A549 (cell line): ENCODE measurements around the gene BEND6. TPM values are rescaled to one million over a fixed set of nuclear protein-coding genes. Genes with fewer than 3 reads are reported as not detected.

Experiments
- ATAC-seq, 2 experiments: fragments of 200-7000 bp in 1 of 2; fragments of >200 bp in 1 of 2; cut with Nextera tagmentation in 1 of 2; cut with Tn5 transposase in 1 of 2; 3 replicates each; pipeline versions ENCODE4 v1.8.0 to v1.9.1; 2018 to 2020; ENCODE audit warnings: mild to moderate bottlenecking in 1 of 2, moderate library complexity in 1 of 2
- CTCF ChIA-PET: fragments of 300-600 bp; sonication (Branson Sonifier 250); formaldehyde crosslinking; extraction: SDS; loops from one replicate; lab custom pipeline; 2021; ENCODE audit warnings: antibody characterized with exemption, inconsistent platforms; lab: Yijun Ruan, JAX
- POLR2A ChIA-PET: fragments of 350-600 bp; formaldehyde crosslinking; extraction: SDS; loops from one replicate; lab custom pipeline; 2021; ENCODE audit warnings: antibody characterized with exemption, inconsistent platforms; lab: Yijun Ruan, JAX
- DNase-seq, 2 experiments: peaks; one replicate each; pipeline versions ENCODE4 v3.0.0 to v3.0.0-alpha.2; 2011 to 2016; ENCODE audit warnings: low read depth in 1 of 2, low spot score in 1 of 2
- FAIRE-seq: peaks from 2 replicates; lab custom pipeline; 2011; peaks lifted over from hg19 to GRCh38; lab: Jason Lieb, UNC
- H3K27ac ChIP-seq, 2 experiments: fragments of >200 bp; sonication (Bioruptor Twin); formaldehyde crosslinking; 3 replicates each; pipeline ENCODE4 v1.5.1; 2016 to 2017
- H3K4me1 ChIP-seq: fragments of >200 bp; sonication (Bioruptor Twin); formaldehyde crosslinking; 3 replicates; pipeline ENCODE4 v1.6.1; 2016
- H3K4me2 ChIP-seq: fragments of >200 bp; sonication (Bioruptor Twin); formaldehyde crosslinking; 3 replicates; pipeline ENCODE4 v1.6.1; 2016
- H3K4me3 ChIP-seq: fragments of >200 bp; sonication (Bioruptor Twin); formaldehyde crosslinking; 3 replicates; pipeline ENCODE4 v1.5.1; 2016
- H3K9me3 ChIP-seq: fragments of >200 bp; sonication (Bioruptor Twin); formaldehyde crosslinking; 3 replicates; pipeline ENCODE4 v1.6.1; 2016
- BHLHE40 ChIP-seq: IDR thresholded peaks from 2 replicates; pipeline ENCODE4 v1.6.1; 2012; ENCODE audit warnings: low read depth, low read length, inconsistent platforms
- CBX8 ChIP-seq: fragments of 200-600 bp; sonication (generic); IDR thresholded peaks from 2 replicates; pipeline ENCODE4 v1.6.1; 2016
- CHD2 ChIP-seq: fragments of 150-350 bp; IDR thresholded peaks from 2 replicates; pipeline ENCODE4 v1.6.1; 2014; ENCODE audit warnings: low read length; ENCODE audit not compliant: partially characterized antibody
- CHD4 ChIP-seq: fragments of 200-600 bp; sonication (generic); IDR thresholded peaks from 2 replicates; pipeline ENCODE4 v1.6.1; 2016; ENCODE audit warnings: antibody characterized with exemption, mild to moderate bottlenecking, borderline replicate concordance
- E2F6 ChIP-seq: IDR thresholded peaks from 2 replicates; pipeline ENCODE4 v1.6.1; 2012; ENCODE audit warnings: low read depth, borderline replicate concordance
- EHMT2 ChIP-seq: fragments of 200-600 bp; sonication (generic); IDR thresholded peaks from 2 replicates; pipeline ENCODE4 v1.6.1; 2016; ENCODE audit warnings: antibody characterized with exemption, low read depth, mild to moderate bottlenecking, moderate library complexity
- EP300 ChIP-seq, 2 experiments: fragments of >200 bp; sonication (Bioruptor Twin); formaldehyde crosslinking; IDR thresholded peaks; 2 replicates in 1 of 2; 3 replicates in 1 of 2; pipeline ENCODE4 v1.6.1; 2016 to 2017
- ESRRA ChIP-seq: fragments of 150-350 bp; IDR thresholded peaks from 2 replicates; pipeline ENCODE4 v1.6.1; 2014; ENCODE audit warnings: mild to moderate bottlenecking, low read length, borderline replicate concordance
- FOSB ChIP-seq: fragments of 250-450 bp; sonication (Bioruptor Pico); IDR thresholded peaks from 2 replicates; pipeline ENCODE4 v1.5.0; 2020; ENCODE audit warnings: mild to moderate bottlenecking, moderate library complexity
- FOXS1 ChIP-seq: fragments of 250-450 bp; sonication (Bioruptor Pico); IDR thresholded peaks from 2 replicates; pipeline ENCODE4 v1.5.0; 2020; ENCODE audit warnings: mild to moderate bottlenecking, moderate library complexity
- HEYL ChIP-seq: fragments of 250-450 bp; sonication (Bioruptor Pico); IDR thresholded peaks from 2 replicates; pipeline ENCODE4 v1.8.0; 2021; ENCODE audit warnings: mild to moderate bottlenecking, moderate library complexity
- HMGXB4 ChIP-seq: fragments of 250-450 bp; sonication (Bioruptor Pico); IDR thresholded peaks from 2 replicates; pipeline ENCODE4 v1.5.0; 2021; ENCODE audit warnings: mild to moderate bottlenecking, moderate library complexity, borderline replicate concordance
- HOXA7 ChIP-seq: fragments of 250-450 bp; sonication (Bioruptor Pico); IDR thresholded peaks from 2 replicates; pipeline ENCODE4 v1.5.0; 2020; ENCODE audit warnings: mild to moderate bottlenecking, moderate library complexity
- HOXB13 ChIP-seq: fragments of 250-450 bp; sonication (Bioruptor Pico); IDR thresholded peaks from 2 replicates; pipeline ENCODE4 v1.5.0; 2020; ENCODE audit warnings: low read depth, mild to moderate bottlenecking, moderate library complexity
- JUN ChIP-seq, 2 experiments: fragments of >200 bp; sonication (Bioruptor Twin); formaldehyde crosslinking; IDR thresholded peaks; 2 replicates in 1 of 2; 3 replicates in 1 of 2; pipeline ENCODE4 v1.6.1; 2016 to 2017
- KDM5A ChIP-seq: fragments of 200-600 bp; sonication (generic); IDR thresholded peaks from 2 replicates; pipeline ENCODE4 v1.6.1; 2016; ENCODE audit warnings: antibody characterized with exemption, mild to moderate bottlenecking
- MAFK ChIP-seq: fragments of 450-650 bp; IDR thresholded peaks from 2 replicates; pipeline ENCODE4 v1.6.1; 2014; ENCODE audit not compliant: partially characterized antibody
- MAX ChIP-seq: IDR thresholded peaks from 2 replicates; pipeline ENCODE4 v1.6.1; 2012
- MAZ ChIP-seq: fragments of 150-350 bp; IDR thresholded peaks from 2 replicates; pipeline ENCODE4 v1.6.1; 2014; ENCODE audit warnings: antibody characterized with exemption, low read depth, low read length, borderline replicate concordance
- PBX3 ChIP-seq: IDR thresholded peaks from 2 replicates; pipeline ENCODE4 v1.6.1; 2012
- PHF8 ChIP-seq: fragments of 200-600 bp; sonication (generic); IDR thresholded peaks from 2 replicates; pipeline ENCODE4 v1.6.1; 2016; ENCODE audit warnings: low read depth, mild to moderate bottlenecking, antibody characterized with exemption, moderate library complexity, borderline replicate concordance
- RAD21 ChIP-seq, 2 experiments: fragments of >200 bp in 1 of 2; sonication (Bioruptor Twin) in 1 of 2; formaldehyde crosslinking in 1 of 2; IDR thresholded peaks in 1 of 2; conservative IDR thresholded peaks in 1 of 2; 2 replicates in 1 of 2; 3 replicates in 1 of 2; pipeline ENCODE4 v1.6.1; 2012 to 2018; ENCODE audit warnings: inconsistent platforms in 1 of 2
- RFX5 ChIP-seq: fragments of 450-650 bp; IDR thresholded peaks from 2 replicates; pipeline ENCODE4 v1.7.1; 2014; ENCODE audit warnings: antibody characterized with exemption, mild to moderate bottlenecking, moderate library complexity
- SREBF2 ChIP-seq: fragments of 450-650 bp; IDR thresholded peaks from 2 replicates; pipeline ENCODE4 v1.6.1; 2014; ENCODE audit warnings: mild to moderate bottlenecking, moderate library complexity
- TFCP2L1 ChIP-seq: fragments of 250-450 bp; sonication (Bioruptor Pico); IDR thresholded peaks from 2 replicates; pipeline ENCODE4 v1.5.0; 2021; ENCODE audit warnings: mild to moderate bottlenecking
- ZC3H11A ChIP-seq: fragments of 450-650 bp; IDR thresholded peaks from 2 replicates; pipeline ENCODE4 v1.6.1; 2014; ENCODE audit warnings: antibody characterized with exemption, mild to moderate bottlenecking
- ZNF302 ChIP-seq: fragments of 250-450 bp; sonication (Bioruptor Pico); IDR thresholded peaks from 2 replicates; pipeline ENCODE4 v1.9.0; 2021; ENCODE audit warnings: inconsistent platforms, mild to moderate bottlenecking, moderate library complexity
- ZSCAN20 ChIP-seq: fragments of 250-450 bp; sonication (Bioruptor Pico); IDR thresholded peaks from 2 replicates; pipeline ENCODE4 v1.8.0; 2022; ENCODE audit warnings: mild to moderate bottlenecking, moderate library complexity
- WGBS: methylation state at CpG from one replicate; pipeline ENCODE4 v1.1.6; 2017; ENCODE audit errors: missing lambda C conversion rate; 5-methylcytosine and 5-hydroxymethylcytosine counted together
- polyA plus RNA-seq, 4 experiments: library from polyadenylated mRNA; depleted of rRNA in 3 of 4; stranded (reverse); fragments of >200 nt; fragmentation: RNase III in 1 of 4; extraction: RNeasy Plus Mini Kit Qiagen cat#74134 plus additional on column Dnase treatment in 1 of 4; gene quantifications; 2 replicates in 3 of 4; 3 replicates in 1 of 4; pipeline ENCODE4 v1.2.3, GENCODE V29; 2011 to 2017

BEND6 gene
- polyA plus RNA-seq, 2 of the 4 experiments (the other 2 are of a cell fraction), result 2.1 to 2.9 TPM

GRCh38 chr6:57063847-57064246 lies 108.9 kb downstream of the BEND6 start:
- no peak for TF ChIP-seq BHLHE40
- no peak for TF ChIP-seq KDM5A
- no peak for TF ChIP-seq CBX8
- no peak for TF ChIP-seq SREBF2
- TF ChIP-seq PBX3, result no peak
- TF ChIP-seq MAFK, result no peak
- TF ChIP-seq FOSB (CRISPR knock-in tag), result no peak
- no peak for TF ChIP-seq ZNF302 (CRISPR knock-in tag)
- TF ChIP-seq CHD2, result no peak
- TF ChIP-seq HEYL, result no peak
- no peak for TF ChIP-seq PHF8
- no peak for TF ChIP-seq TFCP2L1 (CRISPR knock-in tag)
- no peak for TF ChIP-seq HMGXB4
- no peak for TF ChIP-seq EHMT2
- no peak for TF ChIP-seq HOXA7 (CRISPR knock-in tag)
- TF ChIP-seq ESRRA, result no peak
- no peak for TF ChIP-seq ZC3H11A
- no peak for TF ChIP-seq MAX
- Histone ChIP-seq H3K4me1 (no peaks in the 10 kb centered on the region), H3K4me2 (no peak overlapping the region), H3K4me3 (no peak overlapping the region), H3K27ac (no peak overlapping the region), H3K9me3 (no peaks in the 10 kb centered on the region)
- ChIA-PET POLR2A (no interaction called here), CTCF (no interaction called here)
- DNase-seq (no peak), ATAC-seq (no peak), FAIRE-seq (no peak)
- 88% methylated on average over 3 of the region's 3 CpGs for WGBS

- Histone ChIP-seq H3K4me2 (no peak overlapping the region), H3K4me3 (no peak overlapping the region), H3K27ac (no peak overlapping the region), H3K4me1 (no peaks in the 10 kb centered on the region), H3K9me3 (no peaks in the 10 kb centered on the region)
- ChIA-PET CTCF (interaction anchor here (0.6 kb wide), 1 partner anchor 125 kb away, joined by 3 read pairs; no protein-coding TSS in a partner anchor), POLR2A (no interaction called here)
- TF ChIP-seq MAZ, result no peak
- TF ChIP-seq EP300 (IDR thresholded peaks at IDR 0.05), result no peak
- TF ChIP-seq HOXB13 (CRISPR knock-in tag), result no peak
- DNase-seq (no peak), FAIRE-seq (no peak), ATAC-seq (no peak)
- WGBS, result 94% methylated on average over 1 of the region's 1 CpG
Observed at GRCh38 chr6:57064809-57065208, 109.9 kb downstream of the BEND6 start.

GRCh38 chr6:57068061-57068460 lies 113.2 kb downstream of the BEND6 start:
- H3K4me3 ChIP-seq, result no peak overlapping the region
- no peak for DNase-seq
- H3K9me3 ChIP-seq, result no peaks in the 10 kb centered on the region
- POLR2A ChIA-PET, result no interaction called here
- 96% methylated on average over 1 of the region's 1 CpG for WGBS
- H3K4me2 ChIP-seq, result no peak overlapping the region
- no peak for FAIRE-seq
- CTCF ChIA-PET, result no interaction called here
- H3K4me1 ChIP-seq, result no peaks in the 10 kb centered on the region
- ATAC-seq, result no peak
- TF ChIP-seq CHD4, result no peak
- TF ChIP-seq PHF8, result no peak
- TF ChIP-seq RFX5, result no peak
- no peak for TF ChIP-seq E2F6
- TF ChIP-seq RAD21 (conservative IDR thresholded peaks at IDR 0.05 in 1 of 2, IDR thresholded peaks at IDR 0.05 in 1 of 2), result no peak
- TF ChIP-seq EP300 (IDR thresholded peaks at IDR 0.05), result no peak
- no peak for TF ChIP-seq JUN (IDR thresholded peaks at IDR 0.05)
- TF ChIP-seq FOXS1 (CRISPR knock-in tag), result no peak
- TF ChIP-seq EHMT2, result no peak
- no peak for TF ChIP-seq ZSCAN20 (CRISPR knock-in tag)
- H3K27ac ChIP-seq, result no peak overlapping the region
